GM19455 (cell line): ENCODE measurements around the gene BRSK2.
"Not testable (repeated sequence)": the region's sequence is repeated elsewhere in the genome, so short reads cannot be mapped to it uniquely, and the experiment has no call there.

Experiments used
- ATAC-seq: cut with Tn5 transposase; IDR thresholded peaks from one replicate; pipeline ENCODE4 v1.9.1; 2021; ENCODE audit not compliant: unreplicated experiment

Gene BRSK2

DNA sequence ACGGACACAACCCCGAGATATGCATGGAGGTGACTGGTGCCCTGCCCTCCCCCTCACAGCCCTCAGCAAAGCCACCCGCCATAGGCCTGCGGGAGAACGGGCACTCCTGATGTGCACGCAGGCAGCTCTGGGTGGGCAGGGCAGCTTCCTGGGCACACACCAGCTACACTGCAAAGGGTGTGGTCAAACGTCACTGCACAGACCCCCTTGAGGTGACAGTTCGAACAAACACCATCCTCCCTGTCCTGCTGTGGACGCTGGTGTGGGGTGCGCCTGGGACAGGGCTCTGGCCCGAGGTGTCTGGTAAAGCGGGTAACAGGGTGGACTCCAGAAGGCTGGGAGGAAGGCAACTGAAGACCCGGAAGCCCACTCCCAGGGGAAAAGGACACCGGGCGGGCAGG is 118.8 kb downstream of the BRSK2 start:
- ATAC-seq, result no peak

DNA sequence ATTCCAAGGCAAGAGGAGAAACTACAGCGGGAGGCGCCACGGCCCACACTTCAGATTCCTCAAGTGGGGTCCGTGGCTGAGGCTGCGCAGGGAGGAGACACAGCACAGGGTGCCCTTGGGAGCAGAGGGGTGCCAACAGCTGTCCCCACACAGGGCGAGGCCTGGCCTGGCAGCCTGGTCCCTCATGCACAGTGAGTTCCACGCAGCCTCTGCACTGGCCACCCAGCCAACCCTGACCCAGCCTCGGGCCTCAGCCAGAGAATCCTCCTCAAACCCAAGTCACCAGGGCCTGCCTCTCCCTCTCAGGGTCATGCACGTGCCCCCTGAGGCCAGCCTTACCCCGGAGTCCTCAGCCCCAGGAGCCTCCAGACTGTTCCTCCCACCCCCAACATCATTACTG is 119.3 kb downstream of the BRSK2 start:
- no peak for ATAC-seq

DNA sequence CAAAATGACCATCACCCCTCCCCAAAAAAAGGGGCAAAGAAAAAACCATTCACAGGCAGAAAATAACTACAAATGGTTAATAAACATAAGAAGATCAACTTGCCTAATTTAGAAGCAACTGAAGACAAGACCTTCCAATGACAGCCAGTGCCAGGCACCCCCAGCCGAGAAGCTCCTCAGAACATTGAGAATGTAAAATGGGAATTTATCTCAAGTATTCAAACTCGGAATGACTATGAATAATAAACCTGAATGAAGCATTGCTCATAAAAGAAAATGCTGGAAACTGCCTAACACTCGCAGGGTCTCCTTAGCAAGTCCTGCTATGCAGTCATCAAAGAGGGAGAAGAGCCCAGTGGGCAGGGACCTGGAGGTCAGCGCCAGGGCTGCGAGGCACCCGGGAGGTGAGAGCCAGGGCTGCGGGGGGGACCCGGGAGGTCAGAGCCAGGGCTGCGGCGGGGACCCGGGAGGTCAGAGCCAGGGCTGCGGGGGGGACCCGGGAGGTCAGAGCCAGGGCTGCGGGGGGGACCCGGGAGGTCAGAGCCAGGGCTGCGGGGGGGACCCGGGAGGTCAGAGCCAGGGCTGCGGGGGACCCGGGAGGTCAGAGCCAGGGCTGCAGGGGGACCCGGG is 120.0 kb downstream of the BRSK2 start:
- ATAC-seq, result no peak

DNA sequence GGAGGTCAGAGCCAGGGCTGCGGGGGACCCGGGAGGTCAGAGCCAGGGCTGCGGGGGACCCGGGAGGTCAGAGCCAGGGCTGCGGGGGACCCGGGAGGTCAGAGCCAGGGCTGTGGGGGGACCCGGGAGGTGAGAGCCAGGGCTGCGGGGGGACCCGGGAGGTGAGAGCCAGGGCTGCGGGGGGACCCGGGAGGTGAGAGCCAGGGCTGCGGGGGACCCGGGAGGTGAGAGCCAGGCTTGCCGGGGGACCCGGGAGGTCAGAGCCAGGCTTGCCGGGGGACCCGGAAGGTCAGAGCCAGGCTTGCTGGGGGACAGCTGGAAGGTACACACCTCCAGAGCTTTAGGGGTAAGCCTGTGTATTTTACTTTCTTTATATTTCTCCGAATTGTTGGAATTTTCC is 120.6 kb downstream of the BRSK2 start:
- not testable (repeated sequence) for ATAC-seq

DNA sequence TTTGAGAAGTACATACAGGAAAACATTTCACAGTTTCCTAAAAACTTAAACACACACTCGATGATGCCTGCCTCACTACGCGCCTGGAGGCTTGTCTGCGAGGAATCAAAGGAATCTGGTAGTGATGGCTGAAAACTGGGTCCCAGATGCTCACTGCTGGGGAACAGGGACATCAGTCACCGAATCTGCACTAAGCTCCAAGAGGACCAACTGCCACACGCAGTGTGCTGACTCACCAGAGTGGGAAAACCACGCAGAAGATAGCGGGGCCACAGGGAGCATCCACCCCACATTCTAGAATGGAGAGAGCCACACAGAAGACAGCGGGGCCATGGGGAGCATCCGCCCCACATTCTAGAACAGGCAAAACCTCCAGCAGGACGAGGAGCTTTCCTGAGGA is 121.2 kb downstream of the BRSK2 start:
- no peak for ATAC-seq

DNA sequence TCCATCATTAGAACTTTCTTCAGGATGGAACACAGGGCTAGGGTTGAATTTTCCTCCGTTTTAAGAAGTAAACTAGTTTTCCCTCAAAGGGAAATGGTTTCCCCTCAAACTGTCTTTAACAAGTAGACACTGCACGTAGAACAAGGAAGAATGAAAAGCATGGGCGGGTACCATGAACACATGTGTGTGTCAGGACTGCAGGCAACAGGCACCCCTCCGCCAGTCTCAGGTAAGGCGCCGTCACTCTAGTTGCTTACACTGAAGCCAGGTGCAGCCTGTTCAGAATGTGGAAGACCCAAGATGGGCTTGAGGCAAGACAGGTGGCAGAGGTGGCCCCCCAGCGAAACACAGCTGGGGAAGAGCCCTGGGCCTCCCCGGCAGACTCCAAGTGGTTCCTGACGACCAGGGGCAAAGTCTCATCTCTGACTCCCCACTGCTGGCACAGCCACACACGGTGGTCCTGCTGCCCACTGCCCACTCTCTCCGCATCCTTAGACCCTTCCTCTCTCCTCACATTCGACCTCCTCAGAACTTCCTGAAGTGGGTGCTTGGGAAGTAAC is 122.3 kb downstream of the BRSK2 start:
- ATAC-seq, result no peak
